ENCODE data around the gene AKR1B15. TPM values are rescaled to one million over a fixed set of nuclear protein-coding genes. Genes with fewer than 3 reads are reported as not detected.

The AKR1B15 gene
- total RNA-seq: not detected in 2 replicates

GRCh38 chr7:134548877-134549276 is at the start of gene AKR1B15:
Gene AKR1B15 (plus strand): TSS chr7:134549110. CDS start chr7:134564620, 15,510 bp downstream.

Other genes with a start within 250 kb of the AKR1B15 start
- gene SLC35B4, start 232.2 kb upstream of the AKR1B15 start, total RNA-seq: 8.2 and 9.1 TPM in 2 replicates
- gene AKR1B1, start 90.0 kb upstream of the AKR1B15 start, total RNA-seq: 42.7 and 108 TPM in 2 replicates
- 5.9 TPM in 1 of 2 replicates, not detected in the other for gene AKR1B10, start 21.5 kb upstream of the AKR1B15 start, total RNA-seq
- gene BPGM, start 97.7 kb downstream of the AKR1B15 start, total RNA-seq: 7.1 and 14.8 TPM in 2 replicates
- gene CALD1, start 230.5 kb downstream of the AKR1B15 start, total RNA-seq: 272 and 562 TPM in 2 replicates